ENCODE results near the gene MDP1.
"Not testable (repeated sequence)": the region's sequence is repeated elsewhere in the genome, so short reads cannot be mapped to it uniquely, and the experiment has no call there.

MDP1 gene

DNA sequence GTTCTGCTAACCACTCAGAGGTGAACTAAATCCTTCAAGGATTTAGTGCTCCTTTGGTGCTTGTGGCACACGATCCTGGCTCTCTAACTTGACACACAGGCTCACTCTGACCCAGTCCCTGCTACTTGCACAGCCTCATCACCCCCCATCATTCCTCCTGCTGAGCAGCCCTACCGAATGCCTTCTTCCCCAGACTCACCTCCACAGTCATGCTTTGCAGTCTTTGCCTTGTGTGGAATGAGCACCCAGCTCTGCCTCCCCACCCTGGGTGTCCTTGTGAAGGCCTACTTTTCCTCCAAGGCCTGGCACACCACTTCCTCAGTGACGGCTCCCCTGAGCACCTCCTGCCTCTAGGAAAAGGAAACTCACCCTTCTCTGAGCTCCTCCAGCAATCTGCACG lies 34.5 kb upstream of the MDP1 start:
- no peak for ATAC-seq

DNA sequence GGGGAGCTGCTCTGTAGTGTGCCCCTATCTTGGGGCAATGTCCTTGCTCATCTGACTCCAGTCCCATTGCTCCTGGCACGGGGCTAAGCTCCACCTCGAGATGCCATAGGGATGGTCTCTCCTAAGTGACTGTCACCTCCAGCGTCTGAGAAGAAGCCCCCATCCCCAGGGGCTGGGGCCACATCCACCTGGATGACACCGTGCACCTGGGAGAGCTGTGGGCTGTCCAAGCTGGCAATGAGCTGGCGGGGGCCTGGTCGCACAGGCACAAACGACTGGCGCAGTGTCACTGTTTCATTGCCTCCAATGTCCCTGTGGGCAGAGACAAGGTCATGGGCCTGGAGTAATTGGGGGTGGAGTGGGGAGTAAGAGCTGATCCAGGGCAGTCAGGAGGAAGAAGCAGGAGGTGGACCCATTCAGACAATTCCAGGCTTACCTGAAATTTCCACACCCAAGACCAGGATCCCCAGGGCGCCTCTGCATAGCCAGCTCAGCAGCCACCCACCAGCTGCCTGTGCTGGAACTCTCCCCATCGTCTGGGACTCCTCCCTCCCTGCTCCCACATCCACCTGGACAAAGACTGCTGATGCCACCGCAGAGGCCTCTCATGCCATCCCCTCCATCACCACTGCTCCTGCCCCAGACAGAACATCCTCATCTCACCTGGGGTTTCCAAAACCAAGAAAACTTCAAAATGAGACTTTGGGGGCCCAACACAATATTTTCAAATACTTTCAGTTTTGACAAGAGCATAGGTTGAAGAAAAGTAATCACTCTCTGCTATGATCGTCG lies 33.6 kb upstream of the MDP1 start:
- no peak for ATAC-seq

DNA sequence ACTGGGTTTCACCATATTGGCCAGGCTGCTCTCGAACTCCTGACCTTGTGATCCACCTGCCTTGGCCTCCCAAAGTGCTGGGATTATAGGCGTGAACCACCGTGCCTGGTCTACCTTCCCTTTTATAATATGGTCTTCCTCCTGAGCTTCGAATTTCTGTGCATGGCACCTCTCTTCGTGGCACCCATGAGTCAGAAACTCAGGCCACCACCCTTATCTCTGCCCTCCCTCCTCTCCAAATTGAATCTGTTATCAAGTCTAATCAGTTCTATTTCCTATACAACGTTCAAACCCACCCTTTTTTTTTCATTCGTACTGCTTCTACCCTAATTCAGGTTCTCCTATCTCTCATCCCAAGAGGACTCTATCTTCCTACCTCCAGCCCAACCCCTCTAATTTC lies 31.6 kb upstream of the MDP1 start:
- ATAC-seq, result no peak

DNA sequence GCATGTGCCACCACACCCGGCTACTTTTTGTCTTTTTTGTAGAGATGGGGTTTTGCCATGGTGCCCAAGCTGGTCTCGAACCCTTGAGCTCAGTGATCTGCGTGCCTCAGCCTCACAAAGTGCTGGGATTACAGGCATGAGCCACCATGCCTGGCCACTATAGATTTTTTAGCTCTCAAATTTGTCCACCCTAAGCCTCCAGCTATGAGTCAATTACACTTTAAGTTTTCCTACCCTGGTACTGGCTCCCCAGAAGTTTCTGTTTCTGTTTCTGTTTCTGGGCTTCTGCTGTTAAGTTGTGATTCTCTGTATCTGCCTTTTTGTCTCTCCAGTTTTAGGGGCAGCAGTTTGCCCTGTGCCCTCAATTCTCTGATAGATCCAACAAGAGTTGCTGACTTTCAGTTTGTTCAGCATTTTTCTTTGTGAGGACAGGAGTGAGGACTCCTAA lies 30.9 kb upstream of the MDP1 start:
- peak; percentile 10 to 25 for ATAC-seq

DNA sequence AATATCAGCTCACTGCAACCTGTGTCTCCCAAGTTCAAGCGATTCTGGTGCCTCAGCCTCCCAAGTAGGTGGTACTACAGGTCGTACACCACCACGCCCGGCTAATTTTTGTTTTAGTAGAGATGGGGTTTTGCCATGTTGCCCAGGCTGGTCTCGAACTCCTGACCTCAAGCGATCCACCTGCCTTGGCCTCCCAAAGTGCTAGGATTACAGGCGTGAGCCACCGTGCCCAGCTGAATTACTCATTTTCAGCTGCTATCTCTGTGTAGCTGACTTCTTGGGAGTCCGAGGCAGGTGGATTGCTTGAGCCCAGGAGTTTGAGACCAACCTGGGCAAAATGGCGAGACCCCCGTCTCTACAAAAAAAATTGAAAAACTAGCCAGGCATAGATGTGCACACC lies 29.5 kb upstream of the MDP1 start:
- ATAC-seq, result not testable (repeated sequence)

DNA sequence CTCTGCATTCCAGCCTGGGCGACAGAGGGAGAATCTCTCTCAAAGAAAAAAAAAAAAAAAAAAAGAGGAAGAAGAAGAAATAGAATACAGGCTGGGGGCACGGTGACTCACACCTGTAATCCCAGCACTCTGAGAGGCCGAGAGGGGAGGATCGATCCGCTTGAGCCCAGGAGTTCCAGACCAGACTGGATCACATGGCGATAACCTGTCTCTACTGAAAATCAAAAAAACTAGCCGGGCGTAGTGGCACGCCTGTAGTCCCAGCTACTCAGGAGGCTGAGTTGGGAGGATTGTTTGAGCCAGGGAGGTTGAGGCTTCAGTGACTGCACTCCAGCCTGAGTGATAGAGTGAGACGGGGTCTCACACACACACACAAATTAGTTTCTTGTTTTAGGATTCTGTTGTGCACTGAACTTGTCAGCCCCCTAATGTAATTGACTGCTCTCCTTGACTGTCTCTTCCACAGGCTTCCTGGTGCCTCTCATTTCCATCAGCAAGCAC lies 27.5 kb upstream of the MDP1 start:
- no peak for ATAC-seq

DNA sequence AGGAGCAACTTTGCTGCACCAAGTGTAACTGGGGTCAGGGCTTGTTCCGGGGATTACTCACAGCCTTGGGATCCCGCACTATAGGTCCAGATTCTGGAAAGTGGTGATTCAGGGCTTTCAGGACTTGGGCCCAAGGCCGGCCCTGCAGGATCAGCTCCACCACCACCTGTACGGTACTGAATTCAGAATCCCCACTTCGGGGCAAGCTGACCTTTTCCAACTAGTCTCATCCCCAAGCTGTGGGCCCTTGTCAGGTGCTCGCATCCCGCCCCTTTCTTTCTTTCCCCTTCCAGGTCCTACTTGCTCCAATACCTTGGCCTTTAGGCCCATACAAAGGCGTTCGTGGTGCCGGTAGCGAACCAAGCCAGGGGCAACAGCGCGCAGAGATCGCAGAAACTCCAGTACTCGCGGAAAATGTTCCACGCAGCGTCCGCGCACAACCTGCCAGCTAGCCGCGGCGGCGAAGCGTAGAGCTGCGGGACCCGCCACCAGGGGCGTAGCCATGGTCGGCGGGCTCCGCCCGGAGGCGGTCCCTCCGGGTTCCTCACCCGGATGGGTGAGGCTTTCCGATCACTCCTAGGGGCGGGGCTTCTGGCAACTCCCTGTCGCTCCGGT lies 26.1 kb upstream of the MDP1 start:
- ATAC-seq, result peak; percentile 79 to 84

DNA sequence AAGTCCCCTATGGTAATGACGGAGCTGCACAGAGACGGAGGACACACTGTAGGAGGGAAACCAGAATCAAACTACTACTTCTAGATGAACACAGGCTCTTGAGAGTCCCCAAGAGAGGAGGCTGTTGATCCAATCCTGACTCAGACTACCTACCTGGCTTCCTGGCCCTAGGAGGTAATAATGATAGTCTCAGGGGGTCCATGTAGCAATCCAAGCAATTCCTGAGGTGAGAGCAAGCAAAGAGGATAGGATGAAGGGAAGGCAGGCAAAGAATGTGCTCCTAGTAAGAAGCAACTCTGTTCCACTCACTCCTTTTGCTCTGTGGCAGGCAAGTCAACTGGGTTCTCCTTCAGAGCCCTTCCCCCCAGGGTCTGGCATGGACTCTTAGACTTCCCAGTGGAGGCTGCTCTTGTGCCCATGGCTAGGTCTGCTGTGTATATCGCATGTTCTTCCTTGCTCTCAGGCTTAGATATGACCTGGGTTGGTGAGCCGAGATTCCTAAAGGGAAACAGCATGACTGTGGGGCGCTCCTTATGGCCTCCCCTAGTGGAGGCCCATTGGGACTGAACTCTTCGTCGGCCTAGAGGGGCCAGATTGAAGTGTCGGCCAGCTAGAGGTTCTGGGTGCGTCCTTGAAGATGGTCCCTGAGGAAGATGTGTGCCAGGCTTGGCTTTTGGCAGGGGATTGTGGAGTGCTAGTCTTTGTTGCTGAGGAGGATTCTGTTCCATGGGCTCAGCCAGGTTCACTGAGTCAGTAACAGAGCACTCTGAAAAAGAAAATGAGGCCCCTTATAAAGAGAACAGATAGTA lies 24.4 kb upstream of the MDP1 start:
- no peak for ATAC-seq

DNA sequence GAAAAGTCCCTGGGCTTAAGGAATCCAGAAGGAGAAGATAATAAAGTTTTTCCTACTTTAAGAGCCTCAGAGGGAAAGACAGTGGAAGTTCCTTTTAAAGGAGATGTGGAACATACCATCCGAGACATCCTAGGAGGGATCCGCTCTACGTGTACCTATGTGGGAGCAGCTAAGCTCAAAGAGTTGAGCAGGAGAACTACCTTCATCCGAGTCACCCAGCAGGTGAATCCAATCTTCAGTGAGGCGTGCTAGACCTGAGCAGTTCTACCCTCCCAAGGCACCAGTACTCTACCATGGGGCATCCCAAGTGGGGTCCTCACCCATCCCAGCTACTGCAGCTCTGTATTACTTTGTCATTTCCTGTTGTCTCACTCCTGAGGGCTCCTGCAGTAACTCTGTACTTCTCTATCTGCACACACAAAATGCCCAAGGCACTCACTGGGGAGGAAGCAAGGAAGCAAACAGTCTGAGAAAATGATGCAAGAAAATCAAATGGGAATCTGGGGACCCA lies 22.7 kb upstream of the MDP1 start:
- ATAC-seq, result no peak

DNA sequence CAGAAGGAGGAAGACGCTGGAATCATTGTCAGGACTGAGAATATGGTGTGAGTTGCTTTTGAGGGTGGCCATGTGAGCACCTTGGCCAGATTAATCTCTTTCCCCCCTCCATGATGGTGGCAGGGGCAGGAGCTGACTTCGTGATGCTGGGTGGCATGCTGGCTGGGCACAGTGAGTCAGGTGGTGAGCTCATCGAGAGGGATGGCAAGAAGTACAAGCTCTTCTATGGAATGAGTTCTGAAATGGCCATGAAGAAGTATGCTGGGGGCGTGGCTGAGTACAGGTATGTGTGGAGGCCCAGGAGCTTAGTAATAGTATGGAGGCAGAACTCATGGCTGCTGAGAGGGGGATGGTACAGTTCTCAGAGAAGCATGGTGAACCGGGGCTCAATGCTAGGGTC lies 22.3 kb upstream of the MDP1 start:
- no peak for ATAC-seq

DNA sequence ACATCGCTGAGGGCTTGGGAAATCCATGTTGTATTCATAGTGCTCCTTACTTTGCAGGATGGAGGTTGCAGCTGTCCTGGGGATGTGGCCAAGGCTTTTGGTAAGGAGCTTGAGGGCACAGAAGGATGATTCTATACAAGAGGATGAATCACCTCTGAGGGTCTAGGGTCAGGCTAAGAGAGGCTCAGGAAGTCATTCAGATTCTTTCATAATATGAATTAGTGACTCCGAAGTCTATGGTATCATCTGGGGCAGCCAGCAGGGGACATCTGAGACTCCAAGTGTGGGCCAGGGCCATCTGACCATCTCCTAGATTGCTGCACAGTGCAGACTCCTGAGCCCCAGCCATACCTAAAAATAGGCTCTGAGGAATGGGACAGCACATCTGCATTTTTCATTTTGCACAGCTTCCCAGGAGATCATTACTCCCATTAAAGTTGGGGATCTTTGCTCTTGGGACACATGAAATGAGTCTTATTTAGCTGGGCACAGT lies 21.6 kb upstream of the MDP1 start:
- no peak for ATAC-seq

DNA sequence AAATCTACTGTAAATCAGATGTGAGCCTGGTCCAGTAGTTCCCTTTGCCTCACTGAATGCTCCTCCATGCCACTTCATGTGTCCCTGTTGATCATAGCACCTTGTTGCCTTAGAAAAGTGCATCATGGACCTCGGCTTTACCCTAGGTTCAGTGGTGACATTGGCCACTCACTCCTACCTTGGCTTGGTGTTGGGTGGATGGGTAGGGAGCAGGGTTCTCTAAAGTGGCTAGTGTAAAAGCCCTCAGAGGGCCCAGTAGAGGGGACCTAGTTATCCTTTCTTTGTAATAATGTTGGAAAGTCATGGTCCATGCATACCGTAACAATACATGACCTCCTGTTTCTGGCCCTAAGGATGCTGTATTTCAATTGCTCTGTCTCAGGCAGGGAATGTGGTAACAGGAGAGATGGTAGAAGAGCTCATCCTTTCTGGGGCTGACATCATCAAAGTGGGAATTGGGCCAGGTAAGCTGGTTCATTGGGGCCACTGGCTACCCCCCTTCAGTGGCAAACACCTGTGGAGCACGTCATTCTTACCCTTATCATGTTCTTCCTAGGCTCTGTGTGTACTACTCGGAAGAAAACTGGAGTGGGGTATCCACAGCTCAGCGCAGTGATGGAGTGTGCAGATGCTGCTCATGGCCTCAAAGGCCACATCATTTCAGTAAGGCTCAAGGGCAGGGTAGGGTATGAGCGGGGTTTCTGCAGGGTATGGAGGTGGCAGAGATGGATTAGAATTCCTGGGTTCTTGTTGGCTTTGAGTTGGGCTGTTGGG lies 21.0 kb upstream of the MDP1 start:
- no peak for ATAC-seq

DNA sequence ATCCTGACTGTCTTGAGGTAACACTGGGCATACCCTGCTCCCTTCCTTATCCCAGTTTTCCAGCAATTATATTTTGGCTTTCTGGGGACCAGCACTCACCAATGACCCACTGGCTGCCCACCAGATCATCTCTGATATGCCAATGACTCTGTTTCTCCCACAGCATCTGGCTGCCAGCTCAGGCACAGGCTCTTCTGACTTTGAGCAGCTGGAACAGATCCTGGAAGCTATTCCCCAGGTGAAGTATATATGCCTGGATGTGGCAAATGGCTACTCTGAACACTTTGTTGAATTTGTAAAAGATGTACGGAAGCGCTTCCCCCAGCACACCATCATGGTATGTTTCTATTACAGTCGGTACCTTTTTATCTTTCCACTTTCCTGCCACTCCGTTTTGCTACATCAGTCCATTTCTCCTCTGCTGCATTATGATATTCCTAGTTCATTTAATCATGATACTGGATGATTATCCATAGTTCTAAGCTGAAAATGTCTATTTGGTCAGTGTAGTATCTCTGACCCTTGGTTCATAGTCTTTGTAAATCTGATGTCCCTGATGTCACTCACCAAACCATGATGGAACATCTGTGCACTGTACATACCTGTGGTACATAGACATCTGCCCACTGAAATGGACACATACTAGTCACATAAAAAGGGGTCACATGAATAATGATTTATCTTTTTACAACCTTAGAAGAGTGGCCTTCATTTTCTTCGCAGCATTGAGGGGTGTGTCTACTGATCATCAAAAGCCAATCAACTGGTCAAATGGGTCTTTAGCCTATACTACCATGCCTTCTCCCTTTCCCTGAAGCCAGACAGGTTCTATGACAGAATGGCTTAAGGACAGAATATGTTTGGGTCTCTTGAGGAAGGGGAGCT lies 20.2 kb upstream of the MDP1 start:
- ATAC-seq, result no peak

DNA sequence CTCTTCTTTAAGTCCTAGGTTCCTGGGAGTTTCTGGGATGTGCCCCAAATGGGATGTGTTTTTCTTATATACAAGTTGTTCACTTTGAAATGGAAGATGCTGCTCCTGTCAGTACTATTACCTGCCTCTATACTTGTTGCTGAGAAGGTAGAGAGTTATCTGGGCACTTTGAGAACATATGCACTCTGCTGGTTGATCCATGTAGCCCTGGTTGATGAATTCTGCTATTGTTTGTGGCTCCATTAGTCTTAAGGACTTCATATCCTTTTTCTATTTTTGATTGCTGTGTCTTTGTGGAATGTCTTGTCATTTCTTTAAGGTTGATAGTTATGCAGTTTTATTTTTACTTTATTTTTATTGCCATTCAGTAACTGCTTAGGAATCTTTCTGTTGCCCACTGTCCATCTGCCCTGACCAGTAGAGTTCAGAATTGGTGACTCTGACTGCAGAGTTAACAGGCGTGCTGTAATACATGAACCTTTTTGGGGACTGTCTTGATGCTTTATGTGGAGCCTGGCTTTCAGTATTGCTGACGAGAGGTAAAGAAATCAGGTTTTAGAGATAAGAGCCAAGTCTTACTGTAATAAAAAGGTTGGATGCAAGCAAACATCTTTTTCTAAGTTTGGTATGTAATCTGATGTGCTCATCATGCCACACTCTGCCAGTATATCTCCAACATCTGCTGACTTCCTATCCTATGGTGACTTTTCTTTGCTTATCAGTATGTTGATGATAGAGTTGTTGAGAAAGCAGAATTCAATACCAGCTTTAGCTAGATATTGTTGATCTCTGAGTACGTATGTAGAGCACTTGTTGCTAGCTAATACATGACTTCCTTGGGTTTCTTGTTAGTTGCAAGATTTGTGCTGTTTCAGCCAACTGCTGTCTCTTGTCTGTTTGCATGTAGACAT lies 18.5 kb upstream of the MDP1 start:
- ATAC-seq, result no peak

DNA sequence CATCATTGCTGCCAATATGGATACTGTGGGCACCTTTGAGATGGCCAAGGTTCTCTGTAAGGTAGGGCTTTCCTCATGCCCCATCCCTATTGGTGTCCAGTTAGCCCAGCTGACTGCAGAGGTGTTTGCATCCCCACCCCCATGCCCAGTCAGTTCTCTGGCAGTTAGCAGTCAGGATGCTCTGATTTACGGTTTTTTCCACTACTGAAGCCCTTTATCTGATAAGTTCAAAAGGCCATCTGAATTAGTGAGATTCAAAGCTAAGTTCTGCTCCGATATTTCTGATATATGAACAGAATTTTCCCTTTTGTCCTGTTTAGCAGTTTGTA lies 17.6 kb upstream of the MDP1 start:
- no peak for ATAC-seq

DNA sequence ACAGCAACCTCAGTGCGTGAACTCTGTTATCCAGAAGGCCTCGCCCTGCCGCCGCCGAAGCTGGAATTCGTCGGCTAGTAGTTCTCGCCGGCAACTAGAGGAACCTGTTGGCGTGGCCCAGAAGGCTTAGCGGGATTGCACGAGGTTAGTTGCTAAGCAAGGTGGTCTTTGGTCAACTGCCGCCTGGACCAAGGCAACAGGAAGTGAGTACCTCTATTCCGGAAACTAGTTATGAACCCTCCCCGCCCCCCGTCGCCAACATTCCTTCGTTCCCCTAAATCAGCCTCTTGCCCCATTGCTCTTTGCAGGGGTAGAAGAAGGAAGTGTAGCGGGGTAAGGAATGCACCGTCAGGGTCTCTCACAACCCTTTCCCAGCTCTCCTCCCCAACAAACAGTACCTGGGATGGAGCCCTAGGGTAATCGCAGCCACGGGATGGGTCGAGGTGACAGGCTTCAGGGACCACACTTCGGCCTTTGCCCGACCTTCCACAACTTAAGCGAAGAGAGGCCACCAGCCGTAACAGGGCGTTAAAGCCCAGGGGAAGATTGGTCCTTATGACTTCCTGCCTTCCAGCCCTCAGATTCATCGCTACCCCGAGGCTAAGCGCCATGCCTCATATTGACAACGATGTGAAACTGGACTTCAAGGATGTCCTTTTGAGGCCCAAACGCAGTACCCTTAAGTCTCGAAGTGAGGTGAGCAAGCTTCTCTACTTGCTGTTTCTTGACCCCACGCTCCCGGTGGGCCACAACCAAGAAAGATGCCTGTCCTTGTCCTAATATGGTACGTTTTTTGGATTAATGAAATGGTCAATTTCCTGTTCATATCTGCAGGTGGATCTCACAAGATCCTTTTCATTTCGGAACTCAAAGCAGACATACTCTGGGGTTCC lies 17.0 kb upstream of the MDP1 start, which contains the start of gene GMPR2:
GMPR2 (plus strand) TSS at position 285 of the 893 bp plus-strand sequence; CDS start at position 610, 325 bp downstream.
- peak; percentile 33 to 39 for ATAC-seq

DNA sequence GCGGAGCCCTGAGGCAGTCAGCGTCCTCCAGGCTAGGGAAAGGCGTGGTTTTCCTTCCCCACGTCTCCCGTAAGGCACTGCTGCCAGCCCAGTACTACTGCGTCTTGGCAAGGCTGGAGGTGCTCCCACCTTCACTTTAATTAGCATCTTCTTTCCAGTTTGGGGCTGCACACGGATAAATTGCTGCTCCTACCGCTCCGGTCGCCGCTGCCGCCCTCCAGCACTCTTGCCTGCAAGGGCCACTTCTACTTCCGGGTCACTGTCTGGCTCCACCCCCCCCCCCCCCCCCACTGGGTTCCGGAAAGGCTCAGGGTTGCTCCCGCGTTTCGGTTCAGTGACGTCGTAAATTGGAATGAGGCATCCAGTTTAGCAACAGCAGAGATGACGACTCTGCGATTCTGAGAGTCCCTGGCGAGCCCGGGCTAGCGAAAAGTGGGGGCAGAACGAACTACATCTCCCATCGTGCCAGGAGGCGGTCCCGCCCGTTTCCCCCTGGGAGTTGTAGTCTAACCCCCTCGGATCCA lies 16.3 kb upstream of the MDP1 start, which contains the start of gene NEDD8:
NEDD8 (minus strand) TSS at position 247 of the 524 bp plus-strand sequence; CDS start at position 147, 100 bp downstream.
- ATAC-seq, result peak; percentile 95
